Hepatocyte (in vitro differentiated cells): Measurements from ENCODE around the gene LTK.

ENCODE experiments used
- CTCF ChIP-seq: fragments of 200-600 bp; sonication (generic); IDR thresholded peaks from 2 replicates; pipeline ENCODE4 v1.5.1; 2016; ENCODE audit warnings: antibody characterized with exemption, mild to moderate bottlenecking; ENCODE audit not compliant: poor library complexity
- EZH2 ChIP-seq: fragments of 200-600 bp; sonication (generic); IDR thresholded peaks from 2 replicates; pipeline ENCODE4 v1.6.1; 2016; ENCODE audit warnings: antibody characterized with exemption, mild to moderate bottlenecking, borderline replicate concordance
- EZH2phosphoT487 ChIP-seq: fragments of 200-600 bp; sonication (generic); IDR thresholded peaks from one replicate; pipeline ENCODE4 v1.6.1; 2018; ENCODE audit warnings: antibody characterized with exemption, mild to moderate bottlenecking, low read depth, moderate library complexity; ENCODE audit not compliant: unreplicated experiment, severe bottlenecking

- TF ChIP-seq CTCF: no peak
- TF ChIP-seq EZH2phosphoT487: no peak
- no peak for TF ChIP-seq EZH2
Observed at GRCh38 chr15:41498657-41499056, 15.0 kb downstream of the LTK start.
